ENCODE results near the gene CCNDBP1.

DNA sequence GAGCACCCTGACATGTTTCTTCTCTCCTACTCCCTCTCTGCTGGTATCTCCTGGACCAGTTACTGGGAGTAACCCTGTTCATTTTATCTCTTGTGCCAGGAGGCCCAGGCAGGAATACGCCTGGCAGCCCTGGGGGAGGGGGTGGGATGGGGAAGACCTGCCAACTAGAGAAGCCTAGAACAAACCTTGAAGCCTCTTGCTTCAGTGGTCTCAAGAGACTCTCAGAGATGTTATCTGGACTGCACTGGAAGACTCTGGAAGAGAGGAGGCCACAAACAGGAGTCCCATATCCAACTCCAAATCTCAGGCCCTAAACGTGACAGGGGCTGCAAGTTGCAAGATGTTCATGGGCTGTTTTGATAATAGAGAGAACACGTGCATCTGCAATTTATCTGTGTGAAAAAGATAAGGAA lies 35.8 kb downstream of the CCNDBP1 start, which contains the start of gene EPB42:
- TF ChIP-seq EZH2 (IDR thresholded peaks at IDR 0.05): no peak
- TF ChIP-seq, protein P1, sequence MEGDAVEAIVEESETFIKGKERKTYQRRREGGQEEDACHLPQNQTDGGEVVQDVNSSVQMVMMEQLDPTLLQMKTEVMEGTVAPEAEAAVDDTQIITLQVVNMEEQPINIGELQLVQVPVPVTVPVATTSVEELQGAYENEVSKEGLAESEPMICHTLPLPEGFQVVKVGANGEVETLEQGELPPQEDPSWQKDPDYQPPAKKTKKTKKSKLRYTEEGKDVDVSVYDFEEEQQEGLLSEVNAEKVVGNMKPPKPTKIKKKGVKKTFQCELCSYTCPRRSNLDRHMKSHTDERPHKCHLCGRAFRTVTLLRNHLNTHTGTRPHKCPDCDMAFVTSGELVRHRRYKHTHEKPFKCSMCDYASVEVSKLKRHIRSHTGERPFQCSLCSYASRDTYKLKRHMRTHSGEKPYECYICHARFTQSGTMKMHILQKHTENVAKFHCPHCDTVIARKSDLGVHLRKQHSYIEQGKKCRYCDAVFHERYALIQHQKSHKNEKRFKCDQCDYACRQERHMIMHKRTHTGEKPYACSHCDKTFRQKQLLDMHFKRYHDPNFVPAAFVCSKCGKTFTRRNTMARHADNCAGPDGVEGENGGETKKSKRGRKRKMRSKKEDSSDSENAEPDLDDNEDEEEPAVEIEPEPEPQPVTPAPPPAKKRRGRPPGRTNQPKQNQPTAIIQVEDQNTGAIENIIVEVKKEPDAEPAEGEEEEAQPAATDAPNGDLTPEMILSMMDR (IDR thresholded peaks at IDR 0.05): no peak
- TF ChIP-seq EZH2phosphoT487 (IDR thresholded peaks at IDR 0.05): no peak
